ENCODE data around the gene CHD8. TPM values are rescaled to one million over a fixed set of nuclear protein-coding genes. Genes with fewer than 3 reads are reported as not detected.

Gene CHD8
- polyA plus RNA-seq (2011; rRNA removed), result 26.1 and 40.3 TPM in 2 replicates
- polyA minus RNA-seq (2011; rRNA and poly(A)+ RNA removed), result 110 and 136 TPM in 2 replicates

GRCh38 chr14:21455912-21456667 lies at the start of gene CHD8:
Gene CHD8, minus strand, starts transcription at chr14:21456123. Its CDS starts 24,480 bp downstream, at chr14:21431643.
- Histone ChIP-seq H3K27ac (ENCODE audit: low read depth, low read length) (peak within 1 kb of the TSS; percentile 96), H3K9me3 (ENCODE audit: control insufficient read depth, insufficient read depth, low read length) (peaks cover 3% of the 10 kb centered on the region; the same call in 1 of the 2 replicates), H3K27me3 (ENCODE audit: control insufficient read depth, insufficient read depth, low read length) (no peaks in the 10 kb centered on the region), H3K4me3 (ENCODE audit: low read depth, low read length) (peak within 1 kb of the TSS; percentile 93)
- TF ChIP-seq CTCF (IDR thresholded peaks at IDR 0.05; ENCODE audit: low read depth, low read length), result peak; percentile 66
- peak; percentile 99 for DNase-seq (ENCODE audit: low read depth, low spot score)
- ChIA-PET POLR2A (interaction anchor here (0.7 to 3.1 kb wide), 9 partner anchors 11 to 70 kb away, joined by 3 to 35 read pairs (median 4); partner anchors contain the start of genes METTL3 and SALL2), CTCF (interaction anchor here (0.5 to 3.9 kb wide), 21 partner anchors 10 to 240 kb away, joined by 3 to 32 read pairs (median 3); partner anchors contain the start of genes RAB2B, SALL2 and TOX4)

GRCh38 chr14:21505012-21505553 lies 49.2 kb upstream of the CHD8 start:
- no peak for DNase-seq (ENCODE audit: low read depth, low spot score)
- CTCF ChIA-PET, result no interaction called here
- POLR2A ChIA-PET, result no interaction called here

GRCh38 chr14:21503376-21503775 lies 47.5 kb upstream of the CHD8 start:
- Histone ChIP-seq H3K9me3 (ENCODE audit: control insufficient read depth, insufficient read depth, low read length) (no peaks in the 10 kb centered on the region), H3K27me3 (ENCODE audit: control insufficient read depth, insufficient read depth, low read length) (no peaks in the 10 kb centered on the region), H3K27ac (ENCODE audit: low read depth, low read length) (no peak overlapping the region), H3K4me3 (ENCODE audit: low read depth, low read length) (no peak overlapping the region)
- no peak for TF ChIP-seq CTCF (IDR thresholded peaks at IDR 0.05; ENCODE audit: low read depth, low read length)
- ChIA-PET CTCF (no interaction called here), POLR2A (no interaction called here)
- DNase-seq (ENCODE audit: low read depth, low spot score), result no peak

More at GRCh38 chr14:21505012-21505553, 49.2 kb upstream of the CHD8 start:
- no peaks in the 10 kb centered on the region for H3K27me3 ChIP-seq (ENCODE audit: control insufficient read depth, insufficient read depth, low read length)
- no peak for TF ChIP-seq CTCF (IDR thresholded peaks at IDR 0.05; ENCODE audit: low read depth, low read length)
- H3K27ac ChIP-seq (ENCODE audit: low read depth, low read length), result no peak overlapping the region
- no peaks in the 10 kb centered on the region for H3K9me3 ChIP-seq (ENCODE audit: control insufficient read depth, insufficient read depth, low read length)
- no peak overlapping the region for H3K4me3 ChIP-seq (ENCODE audit: low read depth, low read length)

- Histone ChIP-seq H3K4me3 (ENCODE audit: low read depth, low read length) (no peak overlapping the region), H3K27me3 (ENCODE audit: control insufficient read depth, insufficient read depth, low read length) (no peaks in the 10 kb centered on the region), H3K27ac (ENCODE audit: low read depth, low read length) (no peak overlapping the region), H3K9me3 (ENCODE audit: control insufficient read depth, insufficient read depth, low read length) (no peaks in the 10 kb centered on the region)
- no peak for TF ChIP-seq CTCF (IDR thresholded peaks at IDR 0.05; ENCODE audit: low read depth, low read length)
- ChIA-PET CTCF (interaction anchor here (1.1 to 3.1 kb wide), 3 partner anchors 9 to 56 kb away, joined by 4 to 18 read pairs (median 6); partner anchors contain the start of genes METTL3 and TOX4), POLR2A (interaction anchor here (1.4 kb wide), 1 partner anchor 10 kb away, joined by 5 read pairs; the partner anchor contains the start of gene METTL3)
- DNase-seq (ENCODE audit: low read depth, low spot score), result no peak
Measured at GRCh38 chr14:21501568-21501967, 45.6 kb upstream of the CHD8 start.
